NCI-H1694 treated with DMSO at 0.1 percent for 48 hours (cell line): ENCODE data around the gene EML1.

Source experiments
- DNase-seq: peaks from one replicate; lab custom pipeline; 2025; lab: John Stamatoyannopoulos, UW

The EML1 gene

GRCh38 chr14:99805757-99806439 is 12.7 kb downstream of the EML1 start:
- no peak for DNase-seq

GRCh38 chr14:99806836-99807235 is 13.6 kb downstream of the EML1 start:
- DNase-seq: peak; percentile 39

GRCh38 chr14:99807413-99808153 is 14.4 kb downstream of the EML1 start:
- DNase-seq: no peak

- no peak for DNase-seq
Measured at GRCh38 chr14:99808154-99808505, 14.9 kb downstream of the EML1 start.

GRCh38 chr14:99808515-99808914 is 15.3 kb downstream of the EML1 start:
- DNase-seq: no peak

GRCh38 chr14:99809360-99809759 is 16.1 kb downstream of the EML1 start:
- DNase-seq: no peak

GRCh38 chr14:99809859-99810558 is 16.8 kb downstream of the EML1 start:
- DNase-seq: no peak

GRCh38 chr14:99810559-99810874 is 17.3 kb downstream of the EML1 start:
- no peak for DNase-seq

- DNase-seq: no peak
Measured at GRCh38 chr14:99812096-99812750, 19.0 kb downstream of the EML1 start.

- DNase-seq: no peak
Measured at GRCh38 chr14:99812892-99813291, 19.7 kb downstream of the EML1 start.

- DNase-seq: no peak
Measured at GRCh38 chr14:99815696-99816095, 22.5 kb downstream of the EML1 start.

- no peak for DNase-seq
Measured at GRCh38 chr14:99816217-99816616, 23.0 kb downstream of the EML1 start.

GRCh38 chr14:99816642-99817041 is 23.4 kb downstream of the EML1 start:
- no peak for DNase-seq

GRCh38 chr14:99817331-99817730 is 24.1 kb downstream of the EML1 start:
- no peak for DNase-seq

GRCh38 chr14:99818503-99819036 is 25.4 kb downstream of the EML1 start:
- DNase-seq: no peak

- no peak for DNase-seq
Measured at GRCh38 chr14:99819514-99819913, 26.3 kb downstream of the EML1 start.

- DNase-seq: no peak
Measured at GRCh38 chr14:99820702-99821331, 27.6 kb downstream of the EML1 start.

- no peak for DNase-seq
Measured at GRCh38 chr14:99821519-99822508, 28.6 kb downstream of the EML1 start.

- DNase-seq: no peak
Measured at GRCh38 chr14:99822800-99823455, 29.7 kb downstream of the EML1 start.

- DNase-seq: no peak
Measured at GRCh38 chr14:99824776-99825175, 31.6 kb downstream of the EML1 start.
